ENCODE data around the gene ZNF664. TPM values are rescaled to one million over a fixed set of nuclear protein-coding genes. Genes with fewer than 3 reads are reported as not detected.
A peak's percentile ranks its signal among the peaks of the same experiment; 100 is the strongest.

ZNF664 gene
- total and polyA plus RNA-seq, 8 donors = 16.5 to 224 (median 59.3) TPM

- no peaks in the 10 kb centered on the region for H3K36me3 ChIP-seq
- no peak overlapping the region for H3K4me3 ChIP-seq
- TF ChIP-seq CTCF (IDR thresholded peaks at IDR 0.05) (no peak), EP300 (IDR thresholded peaks at IDR 0.05) (no peak), POLR2AphosphoS5 (IDR thresholded peaks at IDR 0.05) (no peak), POLR2A (IDR thresholded peaks at IDR 0.05) (no peak)
- H3K27ac ChIP-seq = no peak overlapping the region
- DNase-seq = no peak
- H3K9me3 ChIP-seq = no peaks in the 10 kb centered on the region
- 30 to 52% (median 44%) methylated on average over 3 of the region's 3 CpGs for WGBS, 5 donors
- peaks cover 0 to 4% (median 0%) of the 10 kb centered on the region in 4 donors for H3K4me1 ChIP-seq
- intact Hi-C loops (cut with DNase I; ENCODE audit: low total_unique reads) = loop anchor here (5.0 kb wide), 1 partner anchor 733 kb away; no protein-coding TSS in a partner anchor
- H3K27me3 ChIP-seq = no peaks in the 10 kb centered on the region
Observed at GRCh38 chr12:124039276-124039675, 66.3 kb downstream of the ZNF664 start.

- Histone ChIP-seq H3K27ac (no peak overlapping the region), H3K36me3 (no peaks in the 10 kb centered on the region), H3K9me3 (no peaks in the 10 kb centered on the region), H3K27me3 (no peaks in the 10 kb centered on the region), H3K4me1 (peaks cover 0 to 4% (median 0%) of the 10 kb centered on the region in 4 donors), H3K4me3 (no peak overlapping the region)
- DNase-seq = peak in 1 of 2 donors; percentile 50
- intact Hi-C loops (cut with DNase I; ENCODE audit: low total_unique reads) = loop anchor here (5.0 kb wide), 1 partner anchor 277 kb away; no protein-coding TSS in a partner anchor
- 61 to 80% (median 67%) methylated on average over 10 of the region's 10 CpGs for WGBS, 5 donors
- TF ChIP-seq POLR2A (IDR thresholded peaks at IDR 0.05) (no peak), POLR2AphosphoS5 (IDR thresholded peaks at IDR 0.05) (no peak), EP300 (IDR thresholded peaks at IDR 0.05) (no peak), CTCF (IDR thresholded peaks at IDR 0.05) (no peak)
Observed at GRCh38 chr12:124040291-124040690, 67.3 kb downstream of the ZNF664 start.

- intact Hi-C loops (cut with DNase I; ENCODE audit: low total_unique reads) = loop anchor here (5.0 kb wide), 1 partner anchor 277 kb away; no protein-coding TSS in a partner anchor
- H3K27me3 ChIP-seq = no peaks in the 10 kb centered on the region
- H3K4me1 ChIP-seq = peaks cover 0 to 4% (median 0%) of the 10 kb centered on the region in 4 donors
- no peaks in the 10 kb centered on the region for H3K36me3 ChIP-seq
- H3K27ac ChIP-seq = no peak overlapping the region
- DNase-seq = no peak
- 83 to 89% (median 85%) methylated on average over 2 of the region's 2 CpGs for WGBS, 5 donors
- TF ChIP-seq CTCF (IDR thresholded peaks at IDR 0.05) (no peak), EP300 (IDR thresholded peaks at IDR 0.05) (no peak), POLR2A (IDR thresholded peaks at IDR 0.05) (no peak), POLR2AphosphoS5 (IDR thresholded peaks at IDR 0.05) (no peak)
- no peak overlapping the region for H3K4me3 ChIP-seq
- no peaks in the 10 kb centered on the region for H3K9me3 ChIP-seq
Observed at GRCh38 chr12:124040737-124041136, 67.7 kb downstream of the ZNF664 start.

- Histone ChIP-seq H3K4me1 (no peaks in the 10 kb centered on the region), H3K27me3 (no peaks in the 10 kb centered on the region), H3K9me3 (peaks cover 0 to 7% (median 4%) of the 10 kb centered on the region in 4 donors), H3K4me3 (no peak overlapping the region), H3K27ac (no peak overlapping the region), H3K36me3 (no peaks in the 10 kb centered on the region)
- TF ChIP-seq POLR2AphosphoS5 (IDR thresholded peaks at IDR 0.05) (no peak), POLR2A (IDR thresholded peaks at IDR 0.05) (no peak), EP300 (IDR thresholded peaks at IDR 0.05) (no peak), CTCF (IDR thresholded peaks at IDR 0.05) (no peak)
- 84 to 92% (median 88%) methylated on average over 10 of the region's 10 CpGs for WGBS, 5 donors
- DNase-seq = no peak
- intact Hi-C loops (cut with DNase I; ENCODE audit: low total_unique reads) = loop anchor here (5.0 kb wide), 1 partner anchor 275 kb away; no protein-coding TSS in a partner anchor
Observed at GRCh38 chr12:124041907-124042306, 68.9 kb downstream of the ZNF664 start.
